HepG2 (cell line): ENCODE data around the gene DUSP7. TPM values are rescaled to one million over a fixed set of nuclear protein-coding genes. Genes with fewer than 3 reads are reported as not detected.

Experiments
- AFF4 ChIP-seq: sonication (generic); formaldehyde crosslinking; IDR thresholded peaks from 2 replicates; pipeline ENCODE4 v1.4.0; 2020; ENCODE audit warnings: missing genetic modification reagents
- NFKB2 ChIP-seq: sonication (generic); formaldehyde crosslinking; IDR thresholded peaks from 2 replicates; pipeline ENCODE4 v1.4.0; 2020; ENCODE audit warnings: missing genetic modification reagents, borderline replicate concordance
- PLRG1 ChIP-seq: fragments of 450-650 bp; conservative IDR thresholded peaks from 2 replicates; pipeline ENCODE4 v1.6.1; 2016
- SMARCC2 ChIP-seq: fragments of 450-650 bp; IDR thresholded peaks from 2 replicates; pipeline ENCODE4 v1.6.1; 2017; ENCODE audit warnings: antibody characterized with exemption, mild to moderate bottlenecking
- TAF15 ChIP-seq: fragments of 200-400 bp; formaldehyde crosslinking; IDR thresholded peaks from one replicate; pipeline ENCODE4 v1.6.1; 2018; ENCODE audit warnings: mild to moderate bottlenecking, low read depth, low read length; ENCODE audit not compliant: poor library complexity, severe bottlenecking
- ZNF775 ChIP-seq: sonication (generic); formaldehyde crosslinking; IDR thresholded peaks from 2 replicates; pipeline ENCODE4 v1.4.0; 2020; ENCODE audit warnings: missing genetic modification reagents, mild to moderate bottlenecking, moderate library complexity, borderline replicate concordance
- polyA plus RNA-seq, 8 experiments: library from polyadenylated mRNA; depleted of rRNA in 3 of 8; stranded (reverse) in 7 of 8; unstranded in 1 of 8; fragments of >200 nt; fragmentation: Illumina TruSeq in 4 of 8; extraction: Trizol in 4 of 8; gene quantifications; 2 replicates each; pipeline versions ENCODE4 v1.2.1 to v1.2.3, GENCODE V29; 2011 to 2016; ENCODE audit warnings: low read depth in 4 of 8, missing spikeins in 1 of 8, mixed read lengths in 1 of 8; ENCODE audit not compliant: insufficient read depth in 1 of 8
- total RNA-seq, 5 experiments: library from RNA; depleted of rRNA; stranded (reverse); fragments of >200 nt; fragmentation: Illumina TruSeq; extraction: Trizol; gene quantifications; 2 replicates each; pipeline ENCODE4 v1.2.3, GENCODE V29; 2016; ENCODE audit warnings: low read depth in 1 of 5
- TF ChIP-seq, protein P1 (sequence below): IDR thresholded peaks from 2 replicates; pipeline ENCODE4 v1.6.1; 2016; ENCODE audit warnings: low read depth, missing genetic modification reagents, missing compliant biosample characterization

DUSP7 gene
- total and polyA plus RNA-seq, 2 of the 13 experiments (the other 11 are each of a cell fraction or from before 2014, with no cell fraction given): 6.6 to 8.8 TPM

DNA sequence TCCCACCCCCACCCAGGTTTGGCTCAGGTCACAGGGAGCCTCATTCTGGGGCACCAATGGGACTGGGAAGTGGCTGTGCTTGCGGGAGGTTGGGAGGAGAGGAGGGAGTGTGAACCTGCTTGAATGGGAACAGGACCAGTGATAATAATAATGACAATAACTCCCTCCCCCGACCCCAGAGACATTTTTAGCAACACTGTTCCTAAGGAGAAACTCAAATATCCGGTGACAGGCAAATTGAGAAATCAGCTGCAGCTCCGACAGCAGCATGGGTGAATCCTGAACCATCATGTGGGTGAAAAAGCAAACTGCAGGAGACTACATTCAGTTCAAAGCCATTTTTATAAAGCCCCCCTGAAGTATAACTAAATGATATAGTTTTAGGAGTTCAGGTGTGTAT lies 49.1 kb downstream of the DUSP7 start (continued):
- no peak for TF ChIP-seq PLRG1
- TF ChIP-seq ZNF775 (CRISPR knock-in tag): no peak
- TF ChIP-seq SMARCC2: no peak
- no peak for TF ChIP-seq AFF4
- TF ChIP-seq, protein P1, sequence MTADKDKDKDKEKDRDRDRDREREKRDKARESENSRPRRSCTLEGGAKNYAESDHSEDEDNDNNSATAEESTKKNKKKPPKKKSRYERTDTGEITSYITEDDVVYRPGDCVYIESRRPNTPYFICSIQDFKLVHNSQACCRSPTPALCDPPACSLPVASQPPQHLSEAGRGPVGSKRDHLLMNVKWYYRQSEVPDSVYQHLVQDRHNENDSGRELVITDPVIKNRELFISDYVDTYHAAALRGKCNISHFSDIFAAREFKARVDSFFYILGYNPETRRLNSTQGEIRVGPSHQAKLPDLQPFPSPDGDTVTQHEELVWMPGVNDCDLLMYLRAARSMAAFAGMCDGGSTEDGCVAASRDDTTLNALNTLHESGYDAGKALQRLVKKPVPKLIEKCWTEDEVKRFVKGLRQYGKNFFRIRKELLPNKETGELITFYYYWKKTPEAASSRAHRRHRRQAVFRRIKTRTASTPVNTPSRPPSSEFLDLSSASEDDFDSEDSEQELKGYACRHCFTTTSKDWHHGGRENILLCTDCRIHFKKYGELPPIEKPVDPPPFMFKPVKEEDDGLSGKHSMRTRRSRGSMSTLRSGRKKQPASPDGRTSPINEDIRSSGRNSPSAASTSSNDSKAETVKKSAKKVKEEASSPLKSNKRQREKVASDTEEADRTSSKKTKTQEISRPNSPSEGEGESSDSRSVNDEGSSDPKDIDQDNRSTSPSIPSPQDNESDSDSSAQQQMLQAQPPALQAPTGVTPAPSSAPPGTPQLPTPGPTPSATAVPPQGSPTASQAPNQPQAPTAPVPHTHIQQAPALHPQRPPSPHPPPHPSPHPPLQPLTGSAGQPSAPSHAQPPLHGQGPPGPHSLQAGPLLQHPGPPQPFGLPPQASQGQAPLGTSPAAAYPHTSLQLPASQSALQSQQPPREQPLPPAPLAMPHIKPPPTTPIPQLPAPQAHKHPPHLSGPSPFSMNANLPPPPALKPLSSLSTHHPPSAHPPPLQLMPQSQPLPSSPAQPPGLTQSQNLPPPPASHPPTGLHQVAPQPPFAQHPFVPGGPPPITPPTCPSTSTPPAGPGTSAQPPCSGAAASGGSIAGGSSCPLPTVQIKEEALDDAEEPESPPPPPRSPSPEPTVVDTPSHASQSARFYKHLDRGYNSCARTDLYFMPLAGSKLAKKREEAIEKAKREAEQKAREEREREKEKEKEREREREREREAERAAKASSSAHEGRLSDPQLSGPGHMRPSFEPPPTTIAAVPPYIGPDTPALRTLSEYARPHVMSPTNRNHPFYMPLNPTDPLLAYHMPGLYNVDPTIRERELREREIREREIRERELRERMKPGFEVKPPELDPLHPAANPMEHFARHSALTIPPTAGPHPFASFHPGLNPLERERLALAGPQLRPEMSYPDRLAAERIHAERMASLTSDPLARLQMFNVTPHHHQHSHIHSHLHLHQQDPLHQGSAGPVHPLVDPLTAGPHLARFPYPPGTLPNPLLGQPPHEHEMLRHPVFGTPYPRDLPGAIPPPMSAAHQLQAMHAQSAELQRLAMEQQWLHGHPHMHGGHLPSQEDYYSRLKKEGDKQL (CRISPR knock-in tag): no peak
- no peak for TF ChIP-seq NFKB2
- TF ChIP-seq TAF15: no peak
